NCI-H1694 (cell line): ENCODE results near the gene PNKD.

Experiments
- DNase-seq: peaks from one replicate; lab custom pipeline; 2025; lab: John Stamatoyannopoulos, UW

Gene PNKD

GRCh38 chr2:218375212-218375611 lies 104.9 kb downstream of the PNKD start:
- no peak for DNase-seq

- no peak for DNase-seq
Observed at GRCh38 chr2:218378053-218378452, 107.7 kb downstream of the PNKD start.

- DNase-seq, result no peak
Observed at GRCh38 chr2:218381916-218382366, 111.6 kb downstream of the PNKD start, which contains the start of gene SLC11A1. TSS of gene SLC11A1 (plus strand) at chr2:218382273. CDS start at chr2:218382369, 96 bp downstream.

- no peak for DNase-seq
Observed at GRCh38 chr2:218382785-218383184, 112.5 kb downstream of the PNKD start.

GRCh38 chr2:218383892-218384519 lies 113.7 kb downstream of the PNKD start:
- DNase-seq, result no peak

- no peak for DNase-seq
Observed at GRCh38 chr2:218384975-218385374, 114.7 kb downstream of the PNKD start.

- no peak for DNase-seq
Observed at GRCh38 chr2:218386505-218387368, 116.4 kb downstream of the PNKD start.

- peak; percentile 40 for DNase-seq
Observed at GRCh38 chr2:218387369-218388194, 117.3 kb downstream of the PNKD start.

- DNase-seq, result no peak
Observed at GRCh38 chr2:218389333-218390150, 119.2 kb downstream of the PNKD start.

- no peak for DNase-seq
Observed at GRCh38 chr2:218391202-218391601, 120.9 kb downstream of the PNKD start.

GRCh38 chr2:218392459-218392858 lies 122.1 kb downstream of the PNKD start:
- DNase-seq, result no peak

GRCh38 chr2:218392891-218393462 lies 122.7 kb downstream of the PNKD start:
- DNase-seq, result no peak

GRCh38 chr2:218393750-218394290 lies 123.5 kb downstream of the PNKD start:
- DNase-seq, result no peak

GRCh38 chr2:218394298-218395089 lies 124.2 kb downstream of the PNKD start:
- no peak for DNase-seq

GRCh38 chr2:218395090-218395444 lies 124.7 kb downstream of the PNKD start:
- DNase-seq, result no peak

- no peak for DNase-seq
Observed at GRCh38 chr2:218395456-218395825, 125.1 kb downstream of the PNKD start.

GRCh38 chr2:218395826-218396687 lies 125.7 kb downstream of the PNKD start:
- peak; percentile 92 for DNase-seq
